NOMO-1 treated with dmso at 0.1 percent for 144 hours (cell line): Measurements from ENCODE around the gene TUBB4A.
"Not testable (repeated sequence)": the region's sequence is repeated elsewhere in the genome, so short reads cannot be mapped to it uniquely, and the experiment has no call there.

Source experiments
- DNase-seq: peaks from one replicate; lab custom pipeline; 2025; ENCODE audit not compliant: unreplicated experiment; lab: John Stamatoyannopoulos, UW

Gene TUBB4A

DNA sequence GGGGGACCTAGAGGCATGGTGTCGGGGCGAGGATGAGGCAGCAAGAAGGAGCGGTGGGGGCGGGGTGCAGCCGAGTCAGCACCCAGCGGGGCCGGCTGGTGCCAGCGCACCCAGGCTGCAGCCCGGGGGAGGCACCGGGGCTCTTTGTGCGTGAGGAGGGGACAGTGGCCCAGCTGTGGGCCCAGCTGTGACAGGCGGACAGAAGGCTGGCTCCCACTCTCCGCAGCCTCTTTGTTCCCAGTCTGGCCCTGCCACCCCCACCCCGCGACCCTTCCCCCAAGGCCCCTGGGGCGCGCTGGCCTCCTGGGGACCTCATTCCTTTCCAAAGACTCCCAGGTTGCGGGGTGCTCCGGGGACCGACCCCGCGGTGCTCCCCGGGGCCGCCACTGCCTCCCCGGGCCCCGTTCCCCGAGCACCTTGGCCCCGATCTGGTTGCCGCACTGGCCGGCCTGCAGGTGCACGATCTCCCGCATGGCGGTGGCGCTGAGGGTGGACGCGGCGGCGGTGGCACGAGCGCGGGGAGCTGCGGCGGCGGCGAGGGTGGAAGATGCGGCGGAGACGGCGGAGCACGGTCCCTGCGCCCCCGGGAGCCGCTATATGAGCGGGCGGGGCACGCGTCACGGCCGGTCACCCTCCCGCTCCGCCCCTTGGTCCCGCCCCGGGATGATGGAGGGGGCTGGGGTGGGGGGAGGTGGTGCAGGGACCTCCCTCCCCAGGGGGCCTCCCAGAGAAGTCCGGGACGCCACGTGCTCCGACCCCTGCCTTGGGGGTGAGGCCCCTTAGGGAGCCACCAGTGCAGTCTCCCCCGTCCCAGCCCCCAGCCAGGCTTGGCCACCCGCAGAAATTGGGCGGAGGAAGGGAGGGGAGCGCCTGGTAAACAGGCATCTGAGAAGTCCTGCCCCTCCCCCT, at the start of gene TUBB4A:
TSS of gene TUBB4A (minus strand) at position 570 of the 909 bp plus-strand sequence. CDS start at position 473, 97 bp downstream.
- no peak for DNase-seq

DNA sequence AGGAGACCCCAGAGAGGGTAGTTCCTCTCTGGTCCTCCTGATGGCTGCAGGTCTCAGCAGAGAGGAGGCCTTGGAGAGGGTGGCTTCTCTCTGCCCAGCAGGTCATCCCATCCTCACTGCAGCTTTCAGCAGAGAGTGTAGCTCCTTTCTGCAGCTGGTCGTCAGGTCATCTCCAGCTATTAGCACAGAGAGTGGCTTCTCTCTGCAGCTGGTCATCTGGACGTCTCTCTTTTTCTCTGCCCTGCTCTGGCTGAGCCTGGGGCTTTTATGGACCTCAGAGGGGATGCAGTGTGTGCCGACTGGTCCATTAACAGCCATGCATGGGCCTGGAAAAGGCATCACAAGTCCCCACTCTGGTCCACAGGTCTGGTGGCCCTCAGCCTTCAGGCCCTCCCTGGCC, 49.0 kb upstream of the TUBB4A start:
- DNase-seq: no peak

DNA sequence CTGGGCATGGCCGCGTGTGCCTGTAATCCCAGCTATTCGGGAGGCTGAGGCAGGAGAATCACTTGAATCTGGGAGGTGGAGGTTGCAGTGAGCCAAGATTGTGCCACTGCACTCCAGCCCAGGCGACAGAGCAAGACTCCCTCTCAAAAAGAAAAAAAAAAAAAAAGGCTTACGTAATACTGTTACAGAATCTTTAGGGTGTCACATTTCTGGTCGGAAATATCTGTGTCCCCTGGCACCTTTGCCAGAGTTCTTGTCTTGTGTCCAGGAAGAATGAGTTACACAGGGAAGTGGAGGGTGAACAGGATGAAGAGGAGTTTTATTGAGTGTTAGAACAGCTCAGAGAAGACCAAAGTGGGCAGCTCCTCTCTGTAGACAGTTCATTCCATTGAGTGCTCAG, 48.6 kb upstream of the TUBB4A start:
- DNase-seq: not testable (repeated sequence)

DNA sequence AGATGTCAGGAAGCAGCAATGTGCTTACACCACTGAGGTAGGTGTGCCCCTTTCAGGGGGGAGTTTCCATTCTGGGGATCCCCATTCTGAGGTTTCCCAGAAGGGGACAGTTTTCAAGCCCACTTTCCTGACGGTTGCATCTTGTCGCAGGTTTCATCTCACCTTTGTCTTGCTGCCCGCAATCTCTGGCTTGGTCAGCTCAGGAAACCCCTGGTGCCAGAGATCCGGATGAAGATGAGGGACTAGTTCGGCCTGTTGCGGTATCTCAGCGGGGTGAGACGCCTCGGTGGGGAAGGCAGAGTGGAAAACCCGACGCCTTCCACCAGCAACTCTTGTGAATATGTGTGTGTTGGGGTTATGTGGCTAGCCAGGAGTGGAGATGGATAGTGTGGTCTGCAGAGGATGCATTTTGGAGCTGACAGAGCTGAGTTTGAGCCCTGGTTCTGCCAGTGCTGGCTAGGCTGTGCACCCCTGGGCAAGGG, 41.8 kb upstream of the TUBB4A start:
- no peak for DNase-seq

DNA sequence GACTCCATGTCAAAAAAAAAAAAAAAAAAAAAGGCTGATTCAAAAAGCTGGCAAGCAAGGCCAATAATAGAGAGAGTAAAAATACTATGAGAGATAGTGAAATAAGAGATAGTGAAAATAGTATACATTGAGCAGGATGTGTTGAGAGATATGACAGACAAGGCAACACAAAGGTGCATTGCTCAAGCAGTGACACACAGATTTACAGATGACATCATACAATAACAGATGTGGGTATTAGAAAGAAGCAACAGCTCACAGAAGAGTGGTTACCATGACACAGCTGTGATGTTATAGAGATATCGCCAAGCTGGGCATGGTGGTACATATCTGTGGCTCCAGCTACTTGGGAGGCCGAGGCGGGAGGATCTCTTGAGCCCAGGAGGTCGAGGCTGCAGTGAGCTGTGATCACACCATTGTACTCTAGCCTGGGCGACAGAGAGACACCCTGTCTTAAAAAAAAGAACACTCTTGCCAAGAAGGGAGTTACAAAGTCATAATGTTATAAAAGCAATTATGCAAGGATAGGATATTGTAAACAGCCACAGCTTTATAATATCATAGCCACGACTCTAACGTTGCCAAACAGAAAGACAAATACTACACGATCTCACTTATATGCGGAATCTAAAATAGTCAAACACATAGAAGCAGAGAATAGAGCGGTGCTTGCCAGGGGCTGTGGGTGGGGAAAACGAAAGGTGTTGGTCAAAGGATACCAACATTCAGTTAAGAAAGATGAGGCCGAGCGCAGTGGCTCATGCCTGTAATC, 39.0 kb upstream of the TUBB4A start:
- no peak for DNase-seq

DNA sequence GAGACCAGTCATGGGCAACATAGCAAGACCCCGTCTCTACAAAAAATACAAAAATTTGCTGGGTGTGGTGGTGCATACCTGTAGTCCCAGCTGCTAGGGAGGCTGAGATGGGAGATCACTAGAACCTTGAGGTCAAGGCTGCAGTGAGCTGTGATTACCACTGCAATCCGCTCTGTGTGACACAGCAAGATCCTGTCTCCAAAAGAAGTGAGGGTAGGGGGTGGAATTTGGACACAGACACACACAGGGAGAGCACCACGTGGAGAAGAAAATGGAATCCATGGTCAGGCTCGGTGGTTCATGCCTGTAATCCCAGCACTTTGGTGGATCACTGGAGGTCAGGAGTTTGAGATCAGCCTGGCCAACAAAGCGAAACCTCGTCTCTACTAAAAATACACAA, 37.4 kb upstream of the TUBB4A start:
- no peak for DNase-seq

DNA sequence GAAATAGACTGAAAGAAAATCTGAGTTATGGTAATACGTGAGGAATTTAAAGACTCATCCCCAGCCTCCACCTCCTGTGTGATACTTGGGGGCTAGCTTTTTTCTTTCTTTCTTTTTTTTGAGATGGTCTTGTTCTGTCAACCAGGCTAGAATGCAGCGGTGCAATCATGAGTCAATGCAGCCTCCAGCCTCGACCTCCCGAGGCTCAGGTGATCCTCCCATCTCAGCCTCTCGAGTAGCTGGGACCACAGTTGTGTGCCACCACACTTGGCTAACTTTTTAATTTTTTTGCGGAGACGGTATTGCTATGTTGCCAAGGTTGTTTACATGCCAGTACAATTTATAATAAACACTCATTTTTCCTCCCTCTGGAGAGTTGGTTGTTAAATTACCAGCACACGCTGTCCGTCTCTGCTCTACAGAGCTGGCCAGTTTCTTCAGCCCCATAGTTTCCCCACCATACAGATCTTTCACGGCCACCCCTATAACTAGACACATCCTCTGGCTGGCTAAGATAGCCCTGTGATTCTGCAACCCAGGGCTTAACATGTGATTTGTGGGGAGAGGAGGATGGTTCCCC, 33.5 kb upstream of the TUBB4A start:
- DNase-seq: no peak

DNA sequence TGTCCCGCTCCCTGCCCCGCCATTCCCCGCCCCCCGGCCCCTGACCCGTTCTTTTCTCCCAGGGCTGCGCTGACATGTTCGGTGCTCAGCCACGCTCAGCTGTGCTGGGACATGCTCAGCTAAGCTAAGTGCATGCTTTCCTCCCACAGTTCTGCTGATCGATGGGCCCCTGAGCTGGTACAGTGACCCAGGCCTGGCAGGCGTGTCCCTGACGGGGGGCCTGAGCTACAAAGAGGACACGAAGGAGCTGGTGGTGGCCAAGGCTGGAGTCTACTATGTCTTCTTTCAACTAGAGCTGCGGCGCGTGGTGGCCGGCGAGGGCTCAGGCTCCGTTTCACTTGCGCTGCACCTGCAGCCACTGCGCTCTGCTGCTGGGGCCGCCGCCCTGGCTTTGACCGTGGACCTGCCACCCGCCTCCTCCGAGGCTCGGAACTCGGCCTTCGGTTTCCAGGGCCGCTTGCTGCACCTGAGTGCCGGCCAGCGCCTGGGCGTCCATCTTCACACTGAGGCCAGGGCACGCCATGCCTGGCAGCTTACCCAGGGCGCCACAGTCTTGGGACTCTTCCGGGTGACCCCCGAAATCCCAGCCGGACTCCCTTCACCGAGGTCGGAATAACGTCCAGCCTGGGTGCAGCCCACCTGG, 32.5 kb upstream of the TUBB4A start:
- DNase-seq: no peak

DNA sequence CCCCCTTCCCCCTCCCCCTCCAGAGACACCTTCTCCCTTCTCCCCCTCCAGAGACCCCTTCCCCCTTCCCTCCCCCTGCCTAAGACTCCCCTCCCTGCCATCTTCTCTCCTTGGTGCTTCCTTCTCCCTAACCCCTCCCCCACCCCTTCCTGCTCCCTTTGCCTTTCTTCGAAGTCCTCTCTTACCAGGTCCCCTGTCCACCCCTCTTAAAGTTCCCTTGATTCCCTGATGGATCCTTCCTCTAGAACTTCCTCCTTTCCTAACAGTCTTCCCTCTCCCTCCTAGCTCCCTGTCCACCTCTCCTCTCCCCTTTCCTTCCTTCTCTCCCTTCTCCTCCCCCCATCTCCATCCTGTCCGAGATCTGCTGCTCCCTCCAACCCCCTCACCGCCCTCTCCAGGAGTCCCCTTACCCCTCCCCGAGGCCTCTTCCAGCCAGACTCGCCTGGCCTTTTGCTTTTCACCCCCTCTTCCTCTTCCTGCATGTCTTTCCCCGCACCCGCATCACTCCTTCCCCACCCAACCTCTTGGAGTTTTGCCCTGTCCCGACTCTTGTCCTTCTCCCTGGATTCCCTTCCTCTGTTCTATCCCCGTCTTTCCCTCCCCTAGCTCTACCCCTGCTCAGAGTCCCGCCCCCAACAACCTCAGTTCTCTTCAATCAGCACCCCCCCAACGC, 31.8 kb upstream of the TUBB4A start:
- DNase-seq: no peak

DNA sequence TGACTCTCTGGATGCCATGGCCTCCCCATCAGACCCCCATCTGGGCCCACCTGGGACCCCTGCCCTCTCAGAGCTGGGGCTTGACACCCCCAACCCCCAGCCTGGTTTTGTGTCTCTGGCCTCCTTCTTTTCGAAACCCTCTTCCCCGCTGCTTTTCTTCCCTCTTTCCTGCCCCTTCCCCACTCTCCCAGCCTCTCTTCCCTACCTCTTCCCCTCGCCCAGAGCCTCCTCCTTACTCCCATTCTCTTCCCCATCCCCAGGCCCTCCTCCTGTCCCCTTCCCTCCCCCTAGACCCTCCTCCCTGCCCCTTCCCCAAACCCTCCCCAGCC, 30.9 kb upstream of the TUBB4A start:
- DNase-seq: no peak

DNA sequence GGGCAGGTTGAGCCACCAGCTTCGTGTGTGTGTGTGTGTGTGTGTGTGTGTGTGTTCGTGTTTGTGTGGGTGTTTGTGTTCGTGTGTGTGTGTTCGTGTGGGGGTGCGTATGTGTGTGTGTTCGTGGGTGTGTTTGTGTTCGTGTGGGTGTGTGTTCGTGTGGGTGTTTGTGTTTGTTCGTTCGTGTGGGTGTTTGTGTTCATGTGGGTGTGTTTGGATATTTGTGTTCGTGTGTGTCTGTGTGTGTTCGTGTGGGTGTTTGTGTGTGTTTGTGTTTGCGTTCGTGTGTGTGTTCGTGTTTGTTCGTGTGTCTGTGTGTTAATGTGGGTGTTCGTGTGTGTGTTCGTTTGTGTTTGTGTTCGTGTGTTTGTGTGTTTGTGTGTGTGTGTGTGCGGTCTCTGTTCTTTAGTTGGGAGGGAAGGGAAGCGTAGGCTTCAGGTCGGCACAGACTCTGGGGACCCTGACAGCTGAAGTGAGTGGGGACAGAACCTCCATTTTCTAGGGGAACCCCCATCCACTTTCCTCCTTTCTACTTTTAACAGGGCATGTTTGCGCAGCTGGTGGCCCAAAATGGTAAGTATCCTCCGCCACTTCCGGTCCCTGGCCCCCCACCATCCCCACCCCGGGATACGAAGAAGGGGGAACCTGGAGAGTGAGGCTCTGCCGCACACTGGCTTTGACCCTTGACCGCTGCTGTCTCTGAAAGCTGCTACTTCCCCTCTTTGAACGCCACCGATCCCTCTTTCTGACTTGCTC, 30.3 kb upstream of the TUBB4A start:
- peak; percentile 85 for DNase-seq

DNA sequence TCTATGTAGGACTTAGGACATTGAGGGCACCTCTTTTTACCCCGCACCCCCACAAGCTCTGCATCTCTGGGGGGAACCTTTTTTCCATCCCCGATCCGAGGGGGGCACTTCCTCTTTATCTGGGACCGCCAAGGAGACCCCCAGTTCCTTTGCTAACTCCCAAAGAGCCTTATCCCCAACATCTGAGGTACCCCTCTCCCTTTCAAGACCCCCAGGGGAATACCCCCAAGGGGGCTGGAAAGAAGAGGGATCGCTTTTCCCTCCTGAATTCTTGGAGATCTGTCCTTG, 29.8 kb upstream of the TUBB4A start:
- DNase-seq: no peak

DNA sequence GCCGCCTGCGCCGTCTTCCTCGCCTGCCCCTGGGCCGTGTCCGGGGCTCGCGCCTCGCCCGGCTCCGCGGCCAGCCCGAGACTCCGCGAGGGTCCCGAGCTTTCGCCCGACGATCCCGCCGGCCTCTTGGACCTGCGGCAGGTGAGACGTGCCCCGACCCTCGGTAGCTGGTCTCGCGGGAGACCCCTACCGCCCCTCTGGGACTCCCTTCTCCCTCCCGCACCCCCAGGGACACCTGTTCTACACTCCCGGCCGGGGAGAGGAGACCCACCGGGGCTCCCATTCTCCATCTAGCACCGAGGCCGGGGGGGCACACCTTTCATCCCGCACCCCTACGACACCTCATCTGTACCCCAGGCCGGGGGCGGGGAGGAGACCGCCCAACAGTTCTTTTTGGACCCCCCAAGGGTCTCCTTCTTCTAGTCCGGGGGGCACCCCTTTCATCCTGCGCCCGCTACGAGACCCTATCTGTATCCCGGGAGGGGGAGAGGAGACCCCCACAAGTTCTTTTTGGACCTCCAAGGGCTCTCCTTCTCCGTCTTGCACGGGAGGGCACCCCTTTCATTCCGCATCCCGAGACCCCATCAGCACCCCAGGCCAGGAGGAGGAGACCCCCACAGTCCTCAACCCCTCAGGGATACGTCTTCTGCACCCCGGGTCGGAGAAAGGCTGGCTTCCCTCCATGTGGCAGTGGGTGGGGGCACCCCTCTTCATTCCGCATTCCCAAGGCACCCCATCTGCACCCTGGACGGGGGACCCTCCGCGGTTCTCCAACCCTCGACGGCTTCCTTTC, 29.2 kb upstream of the TUBB4A start:
- no peak for DNase-seq

DNA sequence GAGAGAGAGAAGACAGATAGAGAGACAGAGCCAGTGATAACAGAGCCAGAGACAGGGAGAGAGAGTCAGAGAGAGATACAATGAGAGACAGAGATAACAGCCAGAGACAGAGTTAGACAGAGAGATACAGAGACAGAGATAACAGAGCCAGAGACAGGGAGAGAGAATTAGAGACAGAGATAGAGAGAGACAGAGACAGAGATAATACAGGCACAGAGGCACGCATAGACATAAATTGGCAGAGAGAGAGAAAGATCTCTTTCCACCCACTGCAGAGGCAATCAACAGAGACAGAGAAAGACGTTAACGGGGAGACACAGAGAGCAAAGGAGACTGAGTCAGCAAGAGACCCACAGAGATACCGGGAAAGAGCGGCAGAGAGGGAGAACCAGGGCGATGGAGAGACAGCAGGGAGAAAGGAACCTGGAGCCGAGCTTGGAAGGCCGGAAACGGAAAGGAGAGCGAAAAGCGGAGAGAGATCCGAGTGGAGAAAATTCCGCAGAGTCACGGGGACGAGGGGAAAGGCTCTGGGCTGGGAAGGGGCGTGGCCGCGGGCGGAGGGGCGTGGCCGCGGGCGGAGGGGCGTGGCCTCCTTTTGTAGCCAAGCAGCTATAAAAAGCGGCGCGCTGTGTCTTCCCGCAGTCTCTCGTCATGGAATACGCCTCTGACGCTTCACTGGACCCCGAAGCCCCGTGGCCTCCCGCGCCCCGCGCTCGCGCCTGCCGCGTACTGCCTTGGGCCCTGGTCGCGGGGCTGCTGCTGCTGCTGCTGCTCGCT, 28.5 kb upstream of the TUBB4A start, which contains the start of gene TNFSF9:
TSS of gene TNFSF9 (plus strand) at position 641 of the 777 bp plus-strand sequence. CDS start at position 652, 11 bp downstream.
- peak; percentile 65 for DNase-seq

DNA sequence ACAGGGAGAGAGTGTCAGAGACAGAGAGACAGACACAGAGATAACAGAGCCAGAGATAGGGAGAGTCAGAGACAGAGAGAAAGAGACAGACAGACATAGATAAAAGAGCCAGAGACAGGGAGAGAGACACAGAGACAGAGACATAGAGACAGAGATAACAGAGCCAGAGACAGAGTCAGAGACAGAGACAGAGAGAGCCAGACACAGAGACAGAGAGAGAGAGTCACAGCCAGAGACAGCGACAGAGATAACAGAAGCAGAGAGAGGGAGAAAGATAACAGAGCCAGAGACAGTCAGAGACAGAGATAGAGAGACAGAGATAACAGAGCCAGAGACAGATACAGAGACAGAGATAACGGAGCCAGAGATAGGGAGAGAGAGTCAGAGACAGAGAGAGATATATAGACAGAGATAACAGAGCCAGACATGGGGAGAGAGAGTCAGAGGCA, 27.9 kb upstream of the TUBB4A start:
- DNase-seq: no peak

DNA sequence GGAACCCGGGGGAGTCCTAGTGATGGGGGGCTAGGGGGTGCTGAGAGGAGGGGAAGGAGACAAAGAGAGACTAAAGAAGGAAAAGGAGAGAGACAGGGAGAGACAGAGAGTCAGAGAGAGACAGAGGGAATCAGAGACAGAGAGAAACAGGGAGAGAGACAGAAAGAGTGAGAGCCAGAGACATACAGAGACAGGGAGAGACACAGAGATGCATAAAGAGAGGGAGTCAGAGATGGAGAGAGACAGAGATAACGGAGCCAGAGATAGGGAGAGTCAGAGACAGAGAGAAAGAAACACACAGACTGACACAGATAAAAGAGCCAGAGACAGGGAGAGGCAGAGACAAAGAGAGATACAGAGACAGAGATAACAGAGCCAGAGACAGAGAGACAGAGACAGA, 27.2 kb upstream of the TUBB4A start:
- DNase-seq: no peak

DNA sequence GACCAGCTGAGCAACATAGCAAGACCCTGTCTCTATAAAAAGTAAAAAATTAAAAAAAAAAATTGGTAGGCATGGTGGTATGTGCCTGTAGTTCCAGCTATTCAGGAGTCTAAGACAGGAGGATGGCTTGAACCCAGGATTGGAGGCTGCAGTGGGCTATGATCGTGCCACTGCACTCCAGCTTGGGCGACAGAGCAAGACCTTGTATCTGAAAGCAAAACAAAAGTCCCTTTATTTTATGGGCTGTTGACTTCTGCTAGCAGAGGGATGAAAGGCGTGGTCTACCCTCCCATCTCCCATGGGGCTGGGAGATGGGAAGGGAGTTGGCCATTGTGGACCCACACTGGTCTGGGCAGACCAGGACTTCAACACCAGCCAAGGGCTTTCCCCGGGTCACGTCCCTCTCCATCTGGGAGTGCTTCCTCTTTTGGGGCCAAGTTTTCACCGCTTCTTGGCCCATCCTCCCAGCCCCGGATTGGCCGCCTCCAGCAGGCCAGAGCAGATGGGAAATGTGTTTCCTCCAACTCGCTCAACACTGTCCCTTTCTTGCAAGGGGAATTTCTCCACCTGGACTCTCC, 26.5 kb upstream of the TUBB4A start:
- DNase-seq: peak; percentile 75

DNA sequence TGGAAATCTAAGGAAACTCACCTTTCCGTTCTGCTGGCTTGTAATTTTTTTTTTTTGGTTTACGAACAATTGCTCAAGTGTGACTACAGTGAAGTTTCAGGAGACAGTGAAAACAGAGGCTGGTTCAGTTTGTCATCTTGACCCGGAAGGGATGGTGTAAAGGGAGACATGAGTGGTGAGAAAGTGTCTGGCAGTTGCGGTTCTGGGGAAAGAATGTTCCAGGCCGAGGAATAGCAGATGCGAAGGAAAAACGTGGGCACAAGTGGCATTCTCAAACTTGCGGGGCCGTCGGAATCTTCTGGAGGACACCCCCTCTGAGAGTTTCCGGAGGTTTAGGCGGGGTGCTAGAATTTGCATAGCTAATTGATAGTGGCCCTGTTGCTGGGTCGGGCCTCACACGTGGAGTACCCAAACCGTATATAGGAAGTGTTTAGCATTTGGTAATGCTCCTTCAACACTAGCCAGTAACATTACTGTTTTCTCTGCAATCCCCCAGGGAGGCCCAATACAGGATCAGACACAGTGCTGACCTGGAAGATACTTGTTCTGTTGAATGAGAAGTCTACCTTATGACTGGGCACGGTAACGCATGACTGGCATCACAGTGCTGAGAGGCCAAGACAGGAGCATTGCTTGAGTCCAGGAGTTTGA, 25.9 kb upstream of the TUBB4A start:
- peak; percentile 76 for DNase-seq
